H9 (cell line): Measurements from ENCODE around the gene PGLYRP2. TPM values are rescaled to one million over a fixed set of nuclear protein-coding genes. Genes with fewer than 3 reads are reported as not detected.

ENCODE experiments used
- DNase-seq: peaks from one replicate; pipeline ENCODE4 v3.0.0-alpha.2; 2017
- H2AFZ ChIP-seq: one replicate; pipeline ENCODE4 v1.6.1; 2013; ENCODE audit warnings: mild to moderate bottlenecking, low read length, control low read depth, moderate library complexity
- H2AK5ac ChIP-seq: 2 replicates; pipeline ENCODE4 v1.6.1; 2013; ENCODE audit warnings: low read length, control low read depth, mixed read lengths; ENCODE audit not compliant: insufficient read length
- H2BK120ac ChIP-seq: one replicate; pipeline ENCODE4 v1.6.1; 2013; ENCODE audit warnings: low read depth, mild to moderate bottlenecking, low read length, control low read depth, inconsistent platforms; ENCODE audit not compliant: poor library complexity, severe bottlenecking
- H2BK12ac ChIP-seq: 2 replicates; pipeline ENCODE4 v1.6.1; 2013; ENCODE audit warnings: low read length, control low read depth, mixed read lengths, low read depth; ENCODE audit not compliant: insufficient read length
- H2BK15ac ChIP-seq: 2 replicates; pipeline ENCODE4 v1.6.1; 2013; ENCODE audit warnings: low read depth, low read length, control low read depth
- H2BK20ac ChIP-seq: one replicate; pipeline ENCODE4 v1.6.1; 2013; ENCODE audit warnings: low read depth, mild to moderate bottlenecking, low read length, control low read depth, inconsistent platforms; ENCODE audit not compliant: poor library complexity, severe bottlenecking
- H2BK5ac ChIP-seq: 2 replicates; pipeline ENCODE4 v1.6.1; 2013; ENCODE audit warnings: low read length, control low read depth, mixed read lengths; ENCODE audit not compliant: insufficient read length
- H3K14ac ChIP-seq: 2 replicates; pipeline ENCODE4 v1.6.1; 2013; ENCODE audit warnings: low read length, control low read depth; ENCODE audit not compliant: insufficient read depth
- H3K18ac ChIP-seq: 2 replicates; pipeline ENCODE4 v1.6.1; 2013; ENCODE audit warnings: low read depth, mild to moderate bottlenecking, mixed read lengths, low read length, control low read depth; ENCODE audit not compliant: insufficient read length
- H3K23ac ChIP-seq: 2 replicates; pipeline ENCODE4 v1.6.1; 2013; ENCODE audit warnings: low read length, control low read depth, mixed read lengths, low read depth; ENCODE audit not compliant: insufficient read length
- H3K23me2 ChIP-seq: 2 replicates; pipeline ENCODE4 v1.6.1; 2013; ENCODE audit warnings: low read depth, mild to moderate bottlenecking, mixed read lengths, low read length, control low read depth; ENCODE audit not compliant: insufficient read length, poor library complexity, severe bottlenecking
- H3K27ac ChIP-seq: 2 replicates; pipeline ENCODE4 v1.5.1; 2013; ENCODE audit warnings: low read length, control low read depth, mixed read lengths, low read depth; ENCODE audit not compliant: insufficient read length
- H3K27me3 ChIP-seq: 2 replicates; pipeline ENCODE4 v1.6.1; 2013; ENCODE audit warnings: low read length, control low read depth, inconsistent platforms; ENCODE audit not compliant: insufficient read depth
- H3K4ac ChIP-seq: 2 replicates; pipeline ENCODE4 v1.6.1; 2013; ENCODE audit warnings: low read depth, mild to moderate bottlenecking, control low read depth, inconsistent platforms, low read length, moderate library complexity
- H3K4me1 ChIP-seq: 2 replicates; pipeline ENCODE4 v1.6.1; 2013; ENCODE audit warnings: low read length, control low read depth, inconsistent platforms; ENCODE audit not compliant: insufficient read depth
- H3K4me2 ChIP-seq: 2 replicates; pipeline ENCODE4 v1.6.1; 2013; ENCODE audit warnings: low read length, control low read depth, mixed read lengths; ENCODE audit not compliant: insufficient read length, insufficient read depth
- H3K56ac ChIP-seq: 2 replicates; pipeline ENCODE4 v1.6.1; 2013; ENCODE audit warnings: low read depth, mild to moderate bottlenecking, mixed read lengths, low read length, control low read depth; ENCODE audit not compliant: insufficient read length
- H3K79me1 ChIP-seq: 2 replicates; pipeline ENCODE4 v1.6.1; 2013; ENCODE audit warnings: low read depth, mild to moderate bottlenecking, moderate library complexity, low read length, control low read depth, inconsistent platforms; ENCODE audit not compliant: insufficient read depth, poor library complexity, severe bottlenecking
- H3K79me2 ChIP-seq: 2 replicates; pipeline ENCODE4 v1.6.1; 2013; ENCODE audit warnings: low read length, control low read depth, inconsistent platforms; ENCODE audit not compliant: insufficient read depth
- H3K9ac ChIP-seq: 2 replicates; pipeline ENCODE4 v1.6.1; 2013; ENCODE audit warnings: low read length, control low read depth, mixed read lengths; ENCODE audit not compliant: insufficient read length; ENCODE audit errors: extremely low read depth
- H3K9me3 ChIP-seq: one replicate; pipeline ENCODE4 v1.6.1; 2013; ENCODE audit warnings: low read depth, low read length, inconsistent platforms; ENCODE audit not compliant: control insufficient read depth
- H3T11ph ChIP-seq: one replicate; pipeline ENCODE4 v1.6.1; 2013; ENCODE audit warnings: mild to moderate bottlenecking, low read length, control low read depth, inconsistent platforms
- H4K20me1 ChIP-seq: one replicate; pipeline ENCODE4 v1.6.1; 2013; ENCODE audit not compliant: control insufficient read depth, insufficient read length, insufficient read depth
- H4K5ac ChIP-seq: 2 replicates; pipeline ENCODE4 v1.6.1; 2013; ENCODE audit warnings: low read depth, mild to moderate bottlenecking, mixed read lengths, low read length, control low read depth; ENCODE audit not compliant: insufficient read length
- H4K8ac ChIP-seq: replicated peaks from 2 replicates; pipeline ENCODE4 v1.6.1; 2013; ENCODE audit warnings: low read length, control low read depth, mixed read lengths, low read depth; ENCODE audit not compliant: insufficient read length
- H4K91ac ChIP-seq: 2 replicates; pipeline ENCODE4 v1.6.1; 2013; ENCODE audit warnings: low read depth, mild to moderate bottlenecking, moderate library complexity, mixed read lengths, low read length, control low read depth; ENCODE audit not compliant: insufficient read length
- H3K27ac Mint-ChIP-seq, 3 experiments: 2 replicates in 2 of 3; 3 replicates in 1 of 3; pipeline ENCODE4 v1.8.0; 2020 to 2021; ENCODE audit warnings: mixed read lengths in 3 of 3, mild to moderate bottlenecking in 1 of 3, moderate library complexity in 1 of 3
- H3K27me3 Mint-ChIP-seq: 2 replicates; pipeline ENCODE4 v1.8.0; 2021; ENCODE audit warnings: low read depth, mild to moderate bottlenecking, moderate library complexity, mixed read lengths
- H3K36me3 Mint-ChIP-seq, 3 experiments: 2 replicates in 2 of 3; 3 replicates in 1 of 3; pipeline ENCODE4 v1.8.0; 2020 to 2021; ENCODE audit warnings: low read depth in 3 of 3, mixed read lengths in 3 of 3; ENCODE audit not compliant: insufficient read depth in 1 of 3
- H3K4me1 Mint-ChIP-seq, 2 experiments: 2 replicates each; pipeline ENCODE4 v1.8.0; 2020; ENCODE audit warnings: mixed read lengths in 2 of 2
- H3K4me3 Mint-ChIP-seq, 2 experiments: 2 replicates in 1 of 2; 3 replicates in 1 of 2; pipeline ENCODE4 v1.8.0; 2020 to 2021; ENCODE audit warnings: mild to moderate bottlenecking in 2 of 2, mixed read lengths in 2 of 2, moderate library complexity in 1 of 2
- H3K9me3 Mint-ChIP-seq, 2 experiments: 2 replicates in 1 of 2; 3 replicates in 1 of 2; pipeline ENCODE4 v1.8.0; 2020; ENCODE audit warnings: mild to moderate bottlenecking in 2 of 2, mixed read lengths in 2 of 2, moderate library complexity in 1 of 2
- CTCF ChIP-seq: fragments of 200-600 bp; sonication (generic); conservative IDR thresholded peaks from 3 replicates; pipeline ENCODE4 v1.8.0; 2021; ENCODE audit warnings: antibody characterized with exemption, mild to moderate bottlenecking
- WGBS: extraction: QIAGEN DNeasy Blood & Tissue Kit; methylation state at CpG from one replicate; pipeline ENCODE4 v1.1.7; 2013; ENCODE audit warnings: missing lambda C conversion rate, low lambda C conversion rate, mixed read lengths; ENCODE audit not compliant: insufficient read length; ENCODE audit errors: extremely low coverage; 5-methylcytosine and 5-hydroxymethylcytosine counted together
- total RNA-seq: library from RNA; stranded (reverse); gene quantifications from 2 replicates; pipeline ENCODE4 v1.2.1, GENCODE V29; 2021

Gene PGLYRP2
- total RNA-seq, 1 experiment from 2014 or later: not detected

- H3K79me2 ChIP-seq: peaks cover 23% of the 10 kb centered on the region
- no peak for DNase-seq
- Mint-ChIP-seq H3K9me3 (peaks cover 0 to 3% of the 10 kb centered on the region in 2 experiments; a peak in 2 of 5 replicates), H3K4me3 (no peak overlapping the region), H3K36me3 (peaks cover 33 to 43% (median 42%) of the 10 kb centered on the region in 3 experiments), H3K4me1 (peaks cover 12 to 19% of the 10 kb centered on the region in 2 experiments), H3K27me3 (no peaks in the 10 kb centered on the region), H3K27ac (no peak overlapping the region)
- no peak overlapping the region for H3K27ac ChIP-seq
- no peak overlapping the region for H3K18ac ChIP-seq
- H2BK20ac ChIP-seq: no peak overlapping the region
- H3K4me1 ChIP-seq: no peaks in the 10 kb centered on the region
- no peak overlapping the region for H3K4me2 ChIP-seq
- WGBS: no CpG with 5 or more reads among the region's 12 CpGs
- H3K23me2 ChIP-seq: peaks cover 6% of the 10 kb centered on the region
- peaks cover 10% of the 10 kb centered on the region for H3K79me1 ChIP-seq
- no peak overlapping the region for H2AFZ ChIP-seq
- H2BK12ac ChIP-seq: no peak overlapping the region
- no peak overlapping the region for H4K8ac ChIP-seq
- H3K14ac ChIP-seq: no peak overlapping the region
- H3K4ac ChIP-seq: no peak overlapping the region
- no peak overlapping the region for H2AK5ac ChIP-seq
- H3K27me3 ChIP-seq: no peaks in the 10 kb centered on the region
- H4K91ac ChIP-seq: no peak overlapping the region
- H3K56ac ChIP-seq: no peak overlapping the region
- no peak for TF ChIP-seq CTCF
- no peak overlapping the region for H3K9ac ChIP-seq
- no peaks in the 10 kb centered on the region for H3K9me3 ChIP-seq
- H2BK5ac ChIP-seq: no peak overlapping the region
- no peak overlapping the region for H2BK15ac ChIP-seq
- H4K20me1 ChIP-seq: no peaks in the 10 kb centered on the region
- H4K5ac ChIP-seq: no peak overlapping the region
- no peak overlapping the region for H3K23ac ChIP-seq
- H3T11ph ChIP-seq: no peak overlapping the region
- no peak overlapping the region for H2BK120ac ChIP-seq
Observed at GRCh38 chr19:15421136-15421695, 58.1 kb downstream of the PGLYRP2 start.
